ENCODE measurements around the gene TSSK3. TPM values are rescaled to one million over a fixed set of nuclear protein-coding genes. Genes with fewer than 3 reads are reported as not detected.

TSSK3 gene
- total RNA-seq, 1 donor from 2014 or later, result not detected

GRCh38 chr1:32400876-32401631 lies 38.7 kb downstream of the TSSK3 start:
- peak; percentile 29 for DNase-seq (ENCODE audit: low read depth)
- H3K27me3 ChIP-seq (ENCODE audit: control insufficient read depth, insufficient read depth, low read length), result no peaks in the 10 kb centered on the region
- peak; percentile 91 for TF ChIP-seq CTCF (IDR thresholded peaks at IDR 0.05; ENCODE audit: insufficient read depth, low read length, poor library complexity, severe bottlenecking)
- H3K4me3 ChIP-seq (ENCODE audit: low read depth, low read length), result no peak overlapping the region
- H3K36me3 ChIP-seq (ENCODE audit: control insufficient read depth, insufficient read depth, low read length), result no peaks in the 10 kb centered on the region

GRCh38 chr1:32404946-32405345 lies 42.6 kb downstream of the TSSK3 start:
- Histone ChIP-seq H3K36me3 (ENCODE audit: control insufficient read depth, insufficient read depth, low read length) (no peaks in the 10 kb centered on the region), H3K27me3 (ENCODE audit: control insufficient read depth, insufficient read depth, low read length) (no peaks in the 10 kb centered on the region), H3K4me3 (ENCODE audit: low read depth, low read length) (no peak overlapping the region)
- TF ChIP-seq CTCF (IDR thresholded peaks at IDR 0.05; ENCODE audit: insufficient read depth, low read length, poor library complexity, severe bottlenecking), result no peak
- no peak for DNase-seq (ENCODE audit: low read depth)

GRCh38 chr1:32405672-32406467 lies 43.5 kb downstream of the TSSK3 start:
- DNase-seq (ENCODE audit: low read depth), result no peak
- no peak overlapping the region for H3K4me3 ChIP-seq (ENCODE audit: low read depth, low read length)
- no peaks in the 10 kb centered on the region for H3K36me3 ChIP-seq (ENCODE audit: control insufficient read depth, insufficient read depth, low read length)
- no peaks in the 10 kb centered on the region for H3K27me3 ChIP-seq (ENCODE audit: control insufficient read depth, insufficient read depth, low read length)
- no peak for TF ChIP-seq CTCF (IDR thresholded peaks at IDR 0.05; ENCODE audit: insufficient read depth, low read length, poor library complexity, severe bottlenecking)

GRCh38 chr1:32406629-32407111 lies 44.3 kb downstream of the TSSK3 start:
- Histone ChIP-seq H3K27me3 (ENCODE audit: control insufficient read depth, insufficient read depth, low read length) (no peaks in the 10 kb centered on the region), H3K4me3 (ENCODE audit: low read depth, low read length) (no peak overlapping the region), H3K36me3 (ENCODE audit: control insufficient read depth, insufficient read depth, low read length) (no peaks in the 10 kb centered on the region)
- no peak for DNase-seq (ENCODE audit: low read depth)
- no peak for TF ChIP-seq CTCF (IDR thresholded peaks at IDR 0.05; ENCODE audit: insufficient read depth, low read length, poor library complexity, severe bottlenecking)

- Histone ChIP-seq H3K36me3 (ENCODE audit: control insufficient read depth, insufficient read depth, low read length) (no peaks in the 10 kb centered on the region), H3K4me3 (ENCODE audit: low read depth, low read length) (no peak overlapping the region), H3K27me3 (ENCODE audit: control insufficient read depth, insufficient read depth, low read length) (peaks cover 2% of the 10 kb centered on the region)
- no peak for DNase-seq (ENCODE audit: low read depth)
- no peak for TF ChIP-seq CTCF (IDR thresholded peaks at IDR 0.05; ENCODE audit: insufficient read depth, low read length, poor library complexity, severe bottlenecking)
Measured at GRCh38 chr1:32411261-32411660, 48.9 kb downstream of the TSSK3 start.

Data from kidney epithelial cell (primary cell).